Measurements from ENCODE around the gene RASGEF1B. TPM values are rescaled to one million over a fixed set of nuclear protein-coding genes. Genes with fewer than 3 reads are reported as not detected.
A peak's percentile ranks its signal among the peaks of the same experiment; 100 is the strongest.

Gene RASGEF1B
- 0.68 and 1.1 TPM in 2 replicates for total RNA-seq (2014; rRNA removed; shearing (Covaris generic))

GRCh38 chr4:81471588-81472280, at the start of gene RASGEF1B:
Gene RASGEF1B (minus strand): TSS chr4:81471907. CDS start chr4:81459508, 12,399 bp downstream.
- DNase-seq (ENCODE audit: low read depth), result peak; percentile 79

GRCh38 chr4:81519856-81520255, 48.1 kb upstream of the RASGEF1B start:
- DNase-seq (ENCODE audit: low read depth), result no peak

GRCh38 chr4:81519427-81519773, 47.7 kb upstream of the RASGEF1B start:
- DNase-seq (ENCODE audit: low read depth), result no peak

GRCh38 chr4:81518762-81519426, 47.2 kb upstream of the RASGEF1B start:
- no peak for DNase-seq (ENCODE audit: low read depth)

- DNase-seq (ENCODE audit: low read depth), result no peak
These were observed 44.5 kb upstream of the RASGEF1B start for GRCh38 chr4:81516241-81516640.

- no peak for DNase-seq (ENCODE audit: low read depth)
These were observed 41.2 kb upstream of the RASGEF1B start for GRCh38 chr4:81512757-81513501.

DNA sequence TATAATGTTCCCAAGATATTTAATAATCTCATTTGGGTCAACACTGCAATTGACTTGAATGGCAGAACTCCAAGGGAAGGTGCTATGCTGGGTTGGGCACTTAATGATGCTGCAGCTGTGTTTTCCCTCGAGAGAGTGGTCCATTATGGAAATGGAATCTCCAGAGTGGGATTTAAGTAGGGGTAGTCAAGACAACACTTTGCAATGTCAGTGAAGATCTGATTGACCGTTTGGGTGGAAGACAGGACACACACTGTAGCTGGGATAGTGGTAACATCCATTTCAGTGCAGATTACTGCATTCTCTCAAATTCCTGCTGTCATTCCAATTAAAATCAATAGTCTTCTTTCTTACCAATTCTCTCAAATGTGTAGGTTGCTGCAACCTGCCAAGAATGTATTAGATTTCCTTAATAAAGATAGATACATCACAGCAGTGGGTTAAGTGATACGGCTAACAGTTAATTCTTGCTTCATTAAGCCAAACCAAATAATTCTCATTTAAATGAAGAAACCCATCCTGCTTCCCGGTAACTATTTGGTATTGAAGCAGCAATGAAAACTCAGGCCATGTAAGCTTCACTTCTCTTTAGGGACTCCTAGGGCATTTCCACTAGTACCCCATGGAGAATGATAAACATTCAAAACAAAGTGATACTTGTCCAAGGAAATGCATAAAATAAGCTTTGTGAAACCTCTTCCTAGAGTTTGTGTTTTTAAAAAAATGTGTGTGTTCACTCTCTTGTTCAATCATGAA, 40.5 kb upstream of the RASGEF1B start:
- no peak for DNase-seq (ENCODE audit: low read depth)

DNA sequence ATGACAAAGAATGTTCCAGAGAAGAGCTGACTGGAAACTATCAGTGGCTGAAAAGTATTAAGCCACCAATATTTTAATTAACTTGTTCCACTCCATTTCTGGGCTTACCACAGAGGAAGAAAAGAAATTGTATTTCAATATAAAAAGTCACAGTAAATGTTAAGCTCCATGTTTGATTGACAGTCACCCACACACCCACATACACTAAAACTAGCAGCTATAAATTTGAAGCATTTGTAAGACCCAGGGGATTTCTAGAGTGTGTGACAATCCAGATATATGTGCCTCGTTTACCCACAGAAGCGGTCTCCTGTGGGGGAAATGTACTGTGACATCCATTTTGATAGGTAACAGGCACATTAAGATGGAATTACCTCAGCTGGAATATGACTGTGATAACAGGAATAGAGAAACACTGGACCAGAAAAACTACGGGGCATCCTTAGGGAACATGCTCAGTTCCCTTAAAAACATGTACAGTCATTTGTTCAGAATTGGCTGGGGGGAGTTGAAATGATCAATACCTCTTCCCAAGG, 39.0 kb upstream of the RASGEF1B start:
- no peak for DNase-seq (ENCODE audit: low read depth)

GRCh38 chr4:81509822-81510221, 38.1 kb upstream of the RASGEF1B start:
- no peak for DNase-seq (ENCODE audit: low read depth)

DNA sequence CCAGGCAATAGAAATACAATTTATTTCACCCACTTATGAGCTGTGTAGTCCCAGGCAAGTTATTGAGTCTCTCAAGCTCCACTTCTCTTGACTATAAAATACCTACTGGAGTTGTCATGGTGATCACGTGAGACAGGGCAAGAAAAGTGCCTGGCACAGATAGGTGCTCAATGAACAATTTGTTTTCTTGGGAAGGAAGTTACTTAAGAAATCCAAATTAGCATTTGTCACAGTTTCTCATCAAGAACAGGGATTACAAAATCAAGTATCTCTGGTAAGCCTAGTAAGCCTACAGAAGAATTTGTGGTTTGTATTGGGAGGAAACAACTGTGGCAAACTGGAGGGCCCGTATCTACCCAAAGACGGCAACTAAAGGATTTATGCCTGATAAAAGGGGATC, 37.5 kb upstream of the RASGEF1B start:
- DNase-seq (ENCODE audit: low read depth), result no peak

- DNase-seq (ENCODE audit: low read depth), result no peak
These were observed 36.9 kb upstream of the RASGEF1B start for GRCh38 chr4:81508411-81509185.

- no peak for DNase-seq (ENCODE audit: low read depth)
These were observed 35.8 kb upstream of the RASGEF1B start for GRCh38 chr4:81507530-81507929.

DNA sequence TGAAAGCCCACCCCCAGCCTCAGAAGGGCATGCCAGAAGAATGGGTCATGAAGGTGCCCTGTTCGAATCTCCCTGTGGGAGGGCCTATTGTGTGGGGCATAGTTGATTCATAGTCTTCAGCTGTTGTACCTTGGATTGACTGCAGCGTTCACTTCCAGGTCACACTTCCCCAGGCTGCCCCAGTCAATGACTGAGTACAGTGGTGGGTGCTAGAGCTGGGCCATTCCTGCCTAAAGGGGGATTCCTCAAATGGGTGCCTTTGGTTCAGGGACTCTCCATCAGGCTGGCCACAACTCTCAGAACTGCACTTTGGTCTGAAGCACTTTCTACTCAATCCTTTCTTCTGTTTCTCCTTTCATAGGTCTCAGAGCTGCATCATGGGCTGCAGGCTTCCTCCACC, 35.0 kb upstream of the RASGEF1B start:
- DNase-seq (ENCODE audit: low read depth), result no peak

DNA sequence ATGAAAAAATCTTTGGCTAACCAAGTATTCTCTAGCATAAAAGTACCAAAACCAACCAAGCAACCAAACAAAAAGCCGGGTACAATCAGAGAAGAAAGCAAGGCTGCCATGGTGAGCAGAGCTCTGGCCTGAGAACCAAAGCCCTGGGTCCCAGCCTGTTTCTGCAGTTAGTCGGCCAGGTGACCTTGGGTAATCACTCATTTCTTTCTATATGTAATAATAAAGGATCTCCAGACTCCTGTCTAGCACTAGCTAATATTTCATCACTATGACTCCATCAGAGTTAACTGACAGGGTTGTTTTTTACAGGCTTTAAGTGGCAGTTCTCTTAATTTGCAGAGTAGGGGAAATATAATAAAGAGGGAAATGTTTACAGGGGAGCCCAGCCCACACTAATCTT, 34.0 kb upstream of the RASGEF1B start:
- no peak for DNase-seq (ENCODE audit: low read depth)

GRCh38 chr4:81505004-81505598, 33.4 kb upstream of the RASGEF1B start:
- no peak for DNase-seq (ENCODE audit: low read depth)

DNA sequence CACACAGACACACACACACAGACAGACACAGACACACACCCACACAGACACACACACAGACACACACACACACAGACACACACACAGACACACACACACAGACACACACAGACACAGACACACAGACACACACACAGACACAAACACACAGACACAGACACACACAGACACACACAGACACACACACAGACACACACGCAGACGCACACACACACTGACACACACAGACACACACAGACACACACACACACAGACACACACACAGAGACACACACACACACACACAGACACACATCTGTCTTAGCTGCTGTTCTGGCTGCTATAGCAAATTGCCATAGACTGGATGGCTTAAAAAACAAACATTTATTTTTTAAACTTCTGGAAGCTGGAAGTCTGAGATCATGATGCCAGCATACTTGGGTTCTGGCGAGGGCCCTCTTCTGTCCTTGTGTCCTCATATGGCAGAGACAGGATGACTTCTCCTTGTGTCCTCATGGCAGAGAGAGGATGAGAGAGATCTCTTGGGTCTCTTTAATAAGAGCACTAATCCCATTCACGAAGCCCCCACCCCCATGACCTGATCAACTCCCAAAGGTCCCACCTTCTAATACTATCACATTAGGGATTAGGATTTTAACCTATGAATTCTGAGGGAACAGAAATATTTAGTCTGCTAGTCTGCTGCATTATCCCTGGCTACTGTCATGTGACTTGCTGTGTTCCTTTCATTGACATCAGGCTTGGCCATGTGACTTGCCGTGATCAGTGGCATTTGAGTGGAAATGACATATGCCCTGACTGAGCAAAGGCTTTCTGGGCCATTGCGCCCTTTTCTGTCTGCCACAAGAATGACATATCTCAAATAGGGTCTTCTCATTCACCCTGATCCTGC, 32.7 kb upstream of the RASGEF1B start:
- DNase-seq (ENCODE audit: low read depth), result no peak

- no peak for DNase-seq (ENCODE audit: low read depth)
These were observed 31.9 kb upstream of the RASGEF1B start for GRCh38 chr4:81503586-81503985.

- DNase-seq (ENCODE audit: low read depth), result no peak
These were observed 30.9 kb upstream of the RASGEF1B start for GRCh38 chr4:81502564-81502963.

- no peak for DNase-seq (ENCODE audit: low read depth)
These were observed 28.1 kb upstream of the RASGEF1B start for GRCh38 chr4:81499840-81500239.

All from Daoy (cell line).